SKM-1 (cell line): ENCODE measurements around the gene PCDHB4.
"Not testable (repeated sequence)": the region's sequence is repeated elsewhere in the genome, so short reads cannot be mapped to it uniquely, and the experiment has no call there.

Experiments used
- DNase-seq: peaks from one replicate; lab custom pipeline; 2025; ENCODE audit not compliant: unreplicated experiment; lab: John Stamatoyannopoulos, UW

The PCDHB4 gene

GRCh38 chr5:141121563-141121962, at the start of gene PCDHB4:
PCDHB4 (plus strand) TSS chr5:141121818; CDS start chr5:141121999, 181 bp downstream.
- no peak for DNase-seq

DNA sequence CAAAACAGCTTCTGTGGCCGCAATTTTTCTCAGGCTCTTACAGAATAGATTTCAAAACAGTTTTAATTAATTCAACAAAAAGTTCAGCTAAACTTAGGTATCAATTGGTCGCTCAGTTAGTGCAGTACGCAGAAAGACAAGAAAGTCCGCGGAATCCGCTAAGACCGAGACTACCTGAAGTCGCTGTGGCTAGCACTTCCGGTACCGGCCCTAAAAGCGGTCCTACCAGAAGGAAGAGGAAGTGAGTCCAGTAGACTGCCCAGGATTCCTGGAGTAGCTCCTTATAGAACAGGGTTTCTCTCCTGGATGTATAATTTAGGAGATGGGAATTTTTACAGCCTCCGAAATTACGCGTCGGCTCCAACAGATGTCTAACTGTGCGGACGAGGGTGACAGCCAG, 43.8 kb upstream of the PCDHB4 start:
- no peak for DNase-seq

DNA sequence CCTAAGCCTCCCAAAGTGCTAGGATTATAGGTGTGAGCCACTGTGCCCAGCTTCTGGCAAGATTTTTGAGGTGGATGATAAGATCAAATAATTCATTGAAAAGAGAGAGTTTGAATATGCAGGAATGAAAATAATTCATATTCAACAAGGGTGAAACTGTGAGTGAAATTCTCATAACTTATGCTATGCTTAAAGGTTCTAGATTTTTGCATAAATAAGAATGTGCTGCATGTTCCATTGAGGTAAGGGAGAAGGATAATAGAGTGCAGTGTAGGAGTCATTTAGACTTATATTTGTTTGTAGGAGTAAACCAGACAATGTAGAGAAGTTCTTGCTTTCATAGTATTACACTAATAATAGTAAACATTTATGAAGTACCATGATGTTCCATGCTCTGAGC, 39.4 kb upstream of the PCDHB4 start:
- no peak for DNase-seq

DNA sequence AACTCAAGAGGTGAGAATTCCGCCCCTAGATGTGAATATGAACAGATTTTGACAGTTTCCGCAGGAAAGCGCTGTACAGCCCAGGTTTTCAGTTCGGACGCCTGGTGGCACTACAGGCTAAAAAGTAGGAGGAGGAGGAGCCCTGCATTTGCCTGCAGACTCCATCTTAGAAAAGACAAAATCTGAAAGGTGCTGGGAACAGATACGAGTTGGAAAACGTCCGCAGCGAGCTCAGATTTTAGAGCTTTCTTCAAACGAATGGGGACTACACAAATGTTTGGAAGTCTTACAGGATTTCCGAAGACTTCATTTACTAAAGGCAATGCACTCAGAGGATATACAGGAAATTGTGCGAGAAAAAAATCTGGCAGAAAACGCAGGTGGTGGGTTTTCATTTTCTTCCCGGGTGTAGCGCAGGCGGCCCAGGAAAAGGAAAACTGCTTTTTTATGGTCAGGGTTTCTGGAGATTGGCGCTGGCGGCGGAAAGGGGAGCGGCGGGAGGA, 37.1 kb upstream of the PCDHB4 start:
- DNase-seq, result no peak

DNA sequence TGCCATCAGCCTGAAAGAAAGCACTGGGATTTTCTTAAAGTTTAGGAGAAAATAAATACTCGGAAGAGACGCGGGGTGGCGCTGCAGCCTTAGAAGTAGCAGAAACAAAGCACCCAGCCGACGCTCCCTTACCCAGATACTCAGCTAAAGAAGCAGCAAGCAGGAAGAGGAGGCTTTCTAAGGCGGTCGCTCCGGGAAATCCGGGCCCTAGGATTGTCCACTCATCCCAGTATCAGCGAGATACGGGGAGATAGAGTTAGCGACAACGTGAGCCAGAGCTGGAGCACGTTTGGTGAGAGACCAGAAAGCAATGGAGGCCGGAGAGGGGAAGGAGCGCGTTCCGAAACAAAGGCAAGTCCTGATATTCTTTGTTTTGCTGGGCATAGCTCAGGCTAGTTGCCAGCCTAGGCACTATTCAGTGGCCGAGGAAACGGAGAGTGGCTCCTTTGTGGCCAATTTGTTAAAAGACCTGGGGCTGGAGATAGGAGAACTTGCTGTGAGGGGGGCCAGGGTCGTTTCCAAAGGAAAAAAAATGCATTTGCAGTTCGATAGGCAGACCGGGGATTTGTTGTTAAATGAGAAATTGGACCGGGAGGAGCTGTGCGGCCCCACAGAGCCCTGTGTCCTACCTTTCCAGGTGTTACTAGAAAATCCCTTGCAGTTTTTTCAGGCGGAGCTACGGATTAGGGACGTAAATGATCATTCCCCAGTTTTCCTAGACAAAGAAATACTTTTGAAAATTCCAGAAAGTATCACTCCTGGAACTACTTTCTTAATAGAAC, 26.9 kb upstream of the PCDHB4 start, which contains the start of gene PCDHB2:
Gene PCDHB2 (plus strand): TSS at position 135 of the 782 bp plus-strand sequence. CDS start 176 bp downstream, at position 311.
- no peak for DNase-seq

DNA sequence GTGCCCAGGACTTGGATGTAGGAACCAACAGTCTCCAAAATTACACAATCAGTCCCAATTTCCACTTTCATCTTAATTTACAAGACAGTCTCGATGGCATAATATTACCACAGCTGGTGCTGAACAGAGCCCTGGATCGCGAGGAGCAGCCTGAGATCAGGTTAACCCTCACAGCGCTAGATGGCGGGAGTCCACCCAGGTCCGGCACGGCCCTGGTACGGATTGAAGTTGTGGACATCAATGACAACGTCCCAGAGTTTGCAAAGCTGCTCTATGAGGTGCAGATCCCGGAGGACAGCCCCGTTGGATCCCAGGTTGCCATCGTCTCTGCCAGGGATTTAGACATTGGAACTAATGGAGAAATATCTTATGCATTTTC, 26.4 kb upstream of the PCDHB4 start:
- DNase-seq, result no peak

DNA sequence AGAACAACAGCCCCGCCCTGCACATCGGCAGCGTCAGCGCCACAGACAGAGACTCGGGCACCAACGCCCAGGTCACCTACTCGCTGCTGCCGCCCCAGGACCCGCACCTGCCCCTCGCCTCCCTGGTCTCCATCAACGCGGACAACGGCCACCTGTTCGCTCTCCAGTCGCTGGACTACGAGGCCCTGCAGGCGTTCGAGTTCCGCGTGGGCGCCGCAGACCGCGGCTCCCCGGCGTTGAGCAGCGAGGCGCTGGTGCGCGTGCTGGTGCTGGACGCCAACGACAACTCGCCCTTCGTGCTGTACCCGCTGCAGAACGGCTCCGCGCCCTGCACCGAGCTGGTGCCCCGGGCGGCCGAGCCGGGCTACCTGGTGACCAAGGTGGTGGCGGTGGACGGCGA, 25.4 kb upstream of the PCDHB4 start:
- DNase-seq, result not testable (repeated sequence)

- not testable (repeated sequence) for DNase-seq
Measured at GRCh38 chr5:141096586-141096985, 25.0 kb upstream of the PCDHB4 start.

DNA sequence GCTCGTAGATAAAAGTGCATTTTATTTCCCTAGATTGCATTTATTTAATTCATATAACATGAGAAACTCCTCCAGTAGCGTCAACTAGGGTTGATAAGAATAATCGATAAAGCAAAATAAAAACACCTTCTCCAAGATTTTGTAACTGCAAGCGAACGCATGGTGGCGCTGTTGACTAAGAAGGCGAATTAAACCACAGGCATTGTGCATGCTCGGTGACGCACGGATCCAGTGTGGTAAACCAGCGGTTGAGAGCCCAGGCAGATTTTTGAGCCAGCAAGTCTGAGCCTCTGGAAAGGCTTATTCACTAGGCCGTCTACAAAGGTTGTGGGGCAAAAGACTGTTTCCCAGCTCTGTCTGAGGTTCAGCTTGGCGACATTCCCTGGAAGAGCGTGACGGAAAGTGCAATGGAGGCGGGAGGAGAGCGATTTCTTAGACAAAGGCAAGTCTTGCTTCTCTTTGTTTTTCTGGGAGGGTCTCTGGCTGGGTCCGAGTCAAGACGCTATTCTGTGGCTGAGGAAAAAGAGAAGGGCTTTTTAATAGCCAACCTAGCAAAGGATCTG, 21.3 kb upstream of the PCDHB4 start, which contains the start of gene PCDHB3:
Gene PCDHB3 (plus strand): TSS at position 231 of the 563 bp plus-strand sequence. CDS start 177 bp downstream, at position 408.
- DNase-seq, result no peak

DNA sequence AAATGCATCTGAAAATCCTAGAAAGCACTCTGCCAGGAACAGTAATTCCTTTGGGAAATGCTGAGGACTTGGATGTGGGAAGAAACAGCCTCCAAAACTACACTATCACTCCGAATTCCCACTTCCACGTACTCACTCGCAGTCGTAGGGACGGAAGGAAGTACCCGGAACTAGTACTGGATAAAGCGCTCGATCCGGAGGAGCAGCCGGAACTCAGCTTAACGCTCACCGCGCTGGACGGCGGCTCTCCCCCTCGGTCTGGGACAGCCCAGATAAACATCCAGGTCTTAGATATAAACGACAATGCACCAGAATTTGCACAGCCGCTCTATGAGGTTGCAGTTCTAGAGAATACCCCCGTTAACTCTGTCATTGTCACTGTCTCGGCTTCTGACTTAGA, 20.6 kb upstream of the PCDHB4 start:
- no peak for DNase-seq

GRCh38 chr5:141102070-141102469, 19.5 kb upstream of the PCDHB4 start:
- DNase-seq, result not testable (repeated sequence)

DNA sequence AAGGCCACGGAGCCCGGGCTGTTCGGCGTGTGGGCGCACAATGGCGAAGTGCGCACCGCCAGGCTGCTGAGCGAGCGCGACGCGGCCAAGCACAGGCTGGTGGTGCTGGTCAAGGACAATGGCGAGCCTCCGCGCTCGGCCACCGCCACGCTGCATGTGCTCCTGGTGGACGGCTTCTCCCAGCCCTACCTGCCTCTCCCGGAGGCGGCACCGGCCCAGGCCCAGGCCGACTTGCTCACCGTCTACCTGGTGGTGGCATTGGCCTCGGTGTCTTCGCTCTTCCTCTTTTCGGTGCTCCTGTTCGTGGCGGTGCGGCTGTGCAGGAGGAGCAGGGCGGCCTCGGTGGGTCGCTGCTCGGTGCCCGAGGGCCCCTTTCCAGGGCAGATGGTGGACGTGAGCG, 19.1 kb upstream of the PCDHB4 start:
- DNase-seq, result not testable (repeated sequence)

- DNase-seq, result no peak
Measured at GRCh38 chr5:141105350-141105749, 16.3 kb upstream of the PCDHB4 start.

DNA sequence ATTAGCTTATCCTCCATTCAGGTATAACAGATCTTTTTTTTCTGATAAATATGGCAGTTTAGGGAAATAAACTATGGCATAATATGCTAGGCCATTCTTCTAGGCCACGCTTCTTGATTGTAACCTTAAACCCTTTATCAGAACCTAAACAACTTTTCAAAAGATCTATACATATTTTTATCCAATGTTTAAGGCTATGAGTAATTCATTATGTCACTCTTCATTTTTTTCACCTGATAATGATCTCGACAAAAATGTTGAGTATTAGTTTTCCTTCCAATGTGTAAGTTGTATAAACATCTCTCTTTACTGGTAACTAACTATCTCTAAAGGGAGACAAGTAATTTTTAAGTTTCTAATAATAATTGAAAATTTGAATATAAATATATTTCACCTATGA, 2.4 kb upstream of the PCDHB4 start:
- DNase-seq, result no peak

- DNase-seq, result no peak
Measured at GRCh38 chr5:141121985-141122384, 367 bp downstream of the PCDHB4 start.

- not testable (repeated sequence) for DNase-seq
Measured at GRCh38 chr5:141123396-141124135, 1.9 kb downstream of the PCDHB4 start.

GRCh38 chr5:141127305-141127704, 5.7 kb downstream of the PCDHB4 start:
- no peak for DNase-seq

DNA sequence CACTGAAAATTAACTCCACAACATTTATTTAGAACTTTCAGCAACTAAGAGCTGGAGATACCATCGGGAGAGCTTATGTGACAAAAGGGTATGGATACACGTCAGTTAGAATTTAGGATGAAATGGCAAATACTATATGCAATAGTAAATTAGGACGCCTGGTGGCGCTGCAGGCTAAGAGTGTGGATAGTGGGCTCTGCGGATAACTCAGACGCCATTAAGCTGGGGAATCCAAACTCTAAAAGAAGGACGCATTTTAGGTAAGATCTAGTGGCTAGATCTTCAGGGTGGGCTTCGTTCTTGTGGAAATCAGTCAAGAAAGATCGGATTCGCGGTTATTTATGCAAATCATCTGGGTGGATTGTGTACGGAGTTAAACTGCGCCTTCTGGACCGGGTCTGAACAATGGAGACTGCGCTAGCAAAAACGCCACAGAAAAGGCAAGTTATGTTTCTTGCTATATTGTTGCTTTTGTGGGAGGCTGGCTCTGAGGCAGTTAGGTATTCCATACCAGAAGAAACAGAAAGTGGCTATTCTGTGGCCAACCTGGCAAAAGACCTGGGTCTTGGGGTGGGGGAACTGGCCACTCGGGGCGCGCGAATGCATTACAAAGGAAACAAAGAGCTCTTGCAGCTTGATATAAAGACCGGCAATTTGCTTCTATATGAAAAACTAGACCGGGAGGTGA, 13.6 kb downstream of the PCDHB4 start, which contains the start of gene PCDHB5:
Gene PCDHB5 (plus strand): TSS at position 177 of the 688 bp plus-strand sequence. CDS start 229 bp downstream, at position 406.
- DNase-seq, result no peak

DNA sequence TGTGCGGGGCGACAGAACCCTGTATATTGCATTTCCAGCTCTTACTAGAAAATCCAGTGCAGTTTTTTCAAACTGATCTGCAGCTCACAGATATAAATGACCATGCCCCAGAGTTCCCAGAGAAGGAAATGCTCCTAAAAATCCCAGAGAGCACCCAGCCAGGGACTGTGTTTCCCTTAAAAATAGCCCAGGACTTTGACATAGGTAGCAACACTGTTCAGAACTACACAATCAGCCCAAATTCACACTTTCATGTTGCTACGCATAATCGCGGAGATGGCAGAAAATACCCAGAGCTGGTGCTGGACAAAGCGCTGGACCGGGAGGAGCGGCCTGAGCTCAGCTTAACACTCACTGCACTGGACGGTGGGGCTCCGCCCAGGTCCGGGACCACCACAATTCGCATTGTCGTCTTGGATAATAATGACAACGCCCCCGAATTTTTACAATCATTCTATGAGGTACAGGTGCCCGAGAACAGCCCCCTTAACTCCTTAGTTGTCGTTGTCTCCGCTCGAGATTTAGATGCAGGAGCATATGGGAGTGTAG, 14.2 kb downstream of the PCDHB4 start:
- no peak for DNase-seq

GRCh38 chr5:141137346-141137745, 15.7 kb downstream of the PCDHB4 start:
- not testable (repeated sequence) for DNase-seq
